ENCODE data around the gene PRKCE. TPM values are rescaled to one million over a fixed set of nuclear protein-coding genes. Genes with fewer than 3 reads are reported as not detected.
A peak's percentile ranks its signal among the peaks of the same experiment; 100 is the strongest.

PRKCE gene
- polyA plus RNA-seq, 3 donors = 1.3 to 7.7 (median 2.3) TPM

DNA sequence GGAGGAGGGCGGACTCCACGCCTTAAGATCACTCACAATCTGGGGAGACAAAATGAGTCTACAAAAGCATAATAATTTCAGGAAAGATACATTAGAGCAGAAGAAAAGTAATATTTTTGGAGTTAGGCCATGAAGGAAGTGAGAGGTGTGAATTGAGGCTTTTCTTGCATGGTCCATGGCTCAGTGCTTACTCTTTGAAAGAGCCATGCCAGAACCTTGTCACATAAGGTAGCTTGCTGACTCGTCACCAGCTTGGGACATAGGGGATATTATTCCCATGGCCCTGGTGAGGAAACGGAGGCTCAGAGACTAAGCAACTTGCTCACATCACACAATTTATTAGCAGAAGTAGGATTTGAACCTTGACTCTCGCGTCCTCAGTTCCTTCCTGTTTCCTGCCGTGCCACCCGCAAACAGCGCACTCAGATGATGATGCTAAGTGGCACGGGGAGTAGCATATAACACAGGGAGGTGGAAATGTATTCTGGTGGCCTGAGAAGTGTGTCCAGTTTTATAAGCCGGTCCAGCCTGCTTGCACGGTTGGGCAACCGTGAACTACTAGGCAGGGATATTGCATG, 333.5 kb downstream of the PRKCE start:
- Histone ChIP-seq H3K9ac (ENCODE audit: insufficient read depth, low read length, poor library complexity, severe bottlenecking) (no peak overlapping the region), H3K4me2 (replicated peaks; ENCODE audit: extremely low read depth, low read length, poor library complexity, severe bottlenecking) (no peak overlapping the region), H3K36me3 (replicated peaks in 1 of 2; ENCODE audit: control insufficient read depth in 1 of 2, insufficient read depth in 2 of 2, low read length in 2 of 2) (peaks cover 9 to 45% of the 10 kb centered on the region in 2 donors), H3K9me3 (replicated peaks in 1 of 2; ENCODE audit: control insufficient read depth in 1 of 2, insufficient read depth in 1 of 2, low read length in 2 of 2) (no peaks in the 10 kb centered on the region), H3K27me3 (ENCODE audit: control insufficient read depth in 2 of 2, insufficient read depth in 2 of 2, low read length in 2 of 2) (no peaks in the 10 kb centered on the region), H3K4me1 (ENCODE audit: control insufficient read depth in 1 of 2, insufficient read depth in 2 of 2, low read length in 2 of 2) (peaks cover 17 to 19% of the 10 kb centered on the region in 2 donors), H3K79me2 (ENCODE audit: insufficient read depth, low read length) (no peaks in the 10 kb centered on the region), H3K27ac (ENCODE audit: low read depth in 1 of 2, low read length in 2 of 2) (no peak overlapping the region), H3K4me3 (replicated peaks in 1 of 3; ENCODE audit: low read depth in 2 of 3, low read length in 3 of 3) (no peak overlapping the region), H2AFZ (ENCODE audit: insufficient read depth, low read depth, low read length, poor library complexity, severe bottlenecking) (no peak overlapping the region), H4K20me1 (ENCODE audit: insufficient read depth, low read length) (no peaks in the 10 kb centered on the region)
- Mint-ChIP-seq H3K27ac (peak overlapping the region in 2 of 7 donors; percentile 15 to 27), H3K27me3 (ENCODE audit: low read depth in 3 of 3) (peaks cover 0 to 2% (median 1%) of the 10 kb centered on the region in 3 donors), H3K36me3 (peaks cover 46 to 63% of the 10 kb centered on the region in 2 donors), H3K4me1 (peaks cover 22% of the 10 kb centered on the region), H3K9me3 (no peaks in the 10 kb centered on the region), H3K4me3 (no peak overlapping the region)
- WGBS (ENCODE audit: insufficient coverage) = 30% methylated on average over 8 of the region's 13 CpGs
- TF ChIP-seq, protein P1, sequence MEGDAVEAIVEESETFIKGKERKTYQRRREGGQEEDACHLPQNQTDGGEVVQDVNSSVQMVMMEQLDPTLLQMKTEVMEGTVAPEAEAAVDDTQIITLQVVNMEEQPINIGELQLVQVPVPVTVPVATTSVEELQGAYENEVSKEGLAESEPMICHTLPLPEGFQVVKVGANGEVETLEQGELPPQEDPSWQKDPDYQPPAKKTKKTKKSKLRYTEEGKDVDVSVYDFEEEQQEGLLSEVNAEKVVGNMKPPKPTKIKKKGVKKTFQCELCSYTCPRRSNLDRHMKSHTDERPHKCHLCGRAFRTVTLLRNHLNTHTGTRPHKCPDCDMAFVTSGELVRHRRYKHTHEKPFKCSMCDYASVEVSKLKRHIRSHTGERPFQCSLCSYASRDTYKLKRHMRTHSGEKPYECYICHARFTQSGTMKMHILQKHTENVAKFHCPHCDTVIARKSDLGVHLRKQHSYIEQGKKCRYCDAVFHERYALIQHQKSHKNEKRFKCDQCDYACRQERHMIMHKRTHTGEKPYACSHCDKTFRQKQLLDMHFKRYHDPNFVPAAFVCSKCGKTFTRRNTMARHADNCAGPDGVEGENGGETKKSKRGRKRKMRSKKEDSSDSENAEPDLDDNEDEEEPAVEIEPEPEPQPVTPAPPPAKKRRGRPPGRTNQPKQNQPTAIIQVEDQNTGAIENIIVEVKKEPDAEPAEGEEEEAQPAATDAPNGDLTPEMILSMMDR (IDR thresholded peaks at IDR 0.05) = no peak
- peak; percentile 11 to 48 (median 29) for DNase-seq
- intact Hi-C loops (cut with micrococcal nuclease) = no loop called here

DNA sequence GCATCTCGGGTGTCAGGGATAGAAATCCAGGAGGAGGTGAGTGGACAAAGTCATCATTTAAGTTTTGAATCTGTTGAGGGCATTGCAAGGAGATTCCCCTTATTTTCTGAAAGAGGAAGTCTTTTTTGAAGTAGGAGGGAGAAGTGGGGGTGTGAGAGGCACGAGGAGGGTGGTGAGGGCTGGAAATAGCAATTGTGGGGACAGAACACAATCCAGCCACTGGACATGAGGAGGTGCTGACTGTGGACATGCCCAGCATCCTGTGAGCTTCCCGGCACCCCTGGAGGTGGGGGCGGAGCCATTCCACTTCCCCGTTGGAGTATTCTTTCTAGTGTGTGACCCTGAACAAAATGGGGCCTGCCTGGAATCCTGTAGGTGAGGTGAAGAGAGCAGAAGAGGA, 335.0 kb downstream of the PRKCE start:
- Histone ChIP-seq H3K9ac (ENCODE audit: insufficient read depth, low read length, poor library complexity, severe bottlenecking) (no peak overlapping the region), H3K27me3 (ENCODE audit: control insufficient read depth in 2 of 2, insufficient read depth in 2 of 2, low read length in 2 of 2) (no peaks in the 10 kb centered on the region), H3K4me3 (replicated peaks in 1 of 3; ENCODE audit: low read depth in 2 of 3, low read length in 3 of 3) (no peak overlapping the region), H4K20me1 (ENCODE audit: insufficient read depth, low read length) (no peaks in the 10 kb centered on the region), H2AFZ (ENCODE audit: insufficient read depth, low read depth, low read length, poor library complexity, severe bottlenecking) (no peak overlapping the region), H3K79me2 (ENCODE audit: insufficient read depth, low read length) (no peaks in the 10 kb centered on the region), H3K4me1 (ENCODE audit: control insufficient read depth in 1 of 2, insufficient read depth in 2 of 2, low read length in 2 of 2) (peaks cover 17 to 19% of the 10 kb centered on the region in 2 donors), H3K27ac (ENCODE audit: low read depth in 1 of 2, low read length in 2 of 2) (peak overlapping the region in 1 of 2 donors; percentile 48), H3K9me3 (replicated peaks in 1 of 2; ENCODE audit: control insufficient read depth in 1 of 2, insufficient read depth in 1 of 2, low read length in 2 of 2) (no peaks in the 10 kb centered on the region), H3K36me3 (replicated peaks in 1 of 2; ENCODE audit: control insufficient read depth in 1 of 2, insufficient read depth in 2 of 2, low read length in 2 of 2) (peaks cover 8 to 38% of the 10 kb centered on the region in 2 donors), H3K4me2 (replicated peaks; ENCODE audit: extremely low read depth, low read length, poor library complexity, severe bottlenecking) (no peak overlapping the region)
- intact Hi-C loops (cut with micrococcal nuclease) = no loop called here
- Mint-ChIP-seq H3K27ac (peak overlapping the region in 5 of 7 donors; percentile 9 to 87 (median 56)), H3K36me3 (peaks cover 41 to 53% of the 10 kb centered on the region in 2 donors), H3K4me1 (peaks cover 22% of the 10 kb centered on the region), H3K27me3 (ENCODE audit: low read depth in 3 of 3) (peaks cover 0 to 2% (median 1%) of the 10 kb centered on the region in 3 donors), H3K4me3 (no peak overlapping the region), H3K9me3 (no peaks in the 10 kb centered on the region)
- DNase-seq = peak; percentile 4 to 31 (median 24)
- TF ChIP-seq, protein P1 (IDR thresholded peaks at IDR 0.05) = no peak
- WGBS (ENCODE audit: insufficient coverage) = 19% methylated on average over 3 of the region's 5 CpGs
